ENCODE measurements around the gene OR3A2.
"Not testable (repeated sequence)": the region's sequence is repeated elsewhere in the genome, so short reads cannot be mapped to it uniquely, and the experiment has no call there.

The OR3A2 gene

GRCh38 chr17:3282901-3283300, 103.2 kb downstream of the OR3A2 start:
- DNase-seq, result no peak

- no peak for DNase-seq
Observed at GRCh38 chr17:3276126-3276525, 110.0 kb downstream of the OR3A2 start.

GRCh38 chr17:3271072-3271848, 114.8 kb downstream of the OR3A2 start:
- no peak for DNase-seq

- DNase-seq, result no peak
Observed at GRCh38 chr17:3260600-3260999, 125.5 kb downstream of the OR3A2 start.

GRCh38 chr17:3260163-3260562, 125.9 kb downstream of the OR3A2 start:
- no peak for DNase-seq

- DNase-seq, result no peak
Observed at GRCh38 chr17:3256575-3256974, 129.5 kb downstream of the OR3A2 start.

GRCh38 chr17:3249013-3249412, 137.1 kb downstream of the OR3A2 start:
- DNase-seq, result not testable (repeated sequence)

- not testable (repeated sequence) for DNase-seq
Observed at GRCh38 chr17:3244841-3245240, 141.3 kb downstream of the OR3A2 start.

- DNase-seq, result not testable (repeated sequence)
Observed at GRCh38 chr17:3241044-3241443, 145.1 kb downstream of the OR3A2 start.

GRCh38 chr17:3238685-3239084, 147.4 kb downstream of the OR3A2 start:
- not testable (repeated sequence) for DNase-seq

GRCh38 chr17:3232300-3232699, 153.8 kb downstream of the OR3A2 start:
- not testable (repeated sequence) for DNase-seq

All from eye (tissue), 1 donor.